Prostate gland (tissue), 2 donors: ENCODE measurements around the gene PNMT. TPM values are rescaled to one million over a fixed set of nuclear protein-coding genes. Genes with fewer than 3 reads are reported as not detected.

Experiments
- DNase-seq: peaks from one replicate; pipeline ENCODE4 v3.0.0-alpha.2; 2019; ENCODE audit warnings: low spot score
- H3K27ac ChIP-seq, 2 donors: fragments of 200-600 bp; sonication (generic); 2 replicates each; pipeline ENCODE4 v1.5.1; 2017 to 2019
- H3K27me3 ChIP-seq: fragments of 200-600 bp; sonication (generic); replicated peaks from 2 replicates; pipeline ENCODE4 v1.5.1; 2019; ENCODE audit not compliant: insufficient read depth
- H3K36me3 ChIP-seq, 2 donors: fragments of 200-600 bp; sonication (generic); 1 replicate in 1 of 2; 2 replicates in 1 of 2; pipeline versions ENCODE4 v1.5.1 to v1.8.1; 2017 to 2019
- H3K4me1 ChIP-seq: fragments of 200-600 bp; sonication (generic); replicated peaks from 2 replicates; pipeline ENCODE4 v1.5.1; 2019
- H3K4me3 ChIP-seq, 2 donors: fragments of 200-600 bp; sonication (generic); 2 replicates each; pipeline ENCODE4 v1.5.1; 2017 to 2019
- H3K9me3 ChIP-seq: fragments of 200-600 bp; sonication (generic); 2 replicates; pipeline ENCODE4 v1.5.1; 2017
- POLR2A ChIP-seq: fragments of 450-650 bp; IDR thresholded peaks from one replicate; pipeline ENCODE4 v1.6.1; 2016; ENCODE audit warnings: antibody characterized with exemption, mild to moderate bottlenecking
- POLR2AphosphoS5 ChIP-seq: sonication (generic); formaldehyde crosslinking; IDR thresholded peaks from one replicate; pipeline ENCODE4 v1.6.1; 2017; ENCODE audit warnings: antibody characterized with exemption
- WGBS: methylation state at CpG from one replicate; pipeline ENCODE4 v1.1.5; 2018; 5-methylcytosine and 5-hydroxymethylcytosine counted together
- intact Hi-C: fragments of 100-400 bp; cut with DNase I; formaldehyde crosslinking; loops from one replicate; pipeline ENCODE4 v1.14.2; 2022
- total RNA-seq, 2 donors: library from RNA; depleted of rRNA; stranded (reverse); fragments of >200 nt; gene quantifications; one replicate each; pipeline ENCODE4 v1.1.0, GENCODE V29; 2016
- TF ChIP-seq, protein P1 (sequence below), 4 experiments: fragments of 200-600 bp in 2 of 4; fragments of 450-650 bp in 2 of 4; sonication (generic) in 2 of 4; IDR thresholded peaks; 1 replicate in 3 of 4; 2 replicates in 1 of 4; pipeline ENCODE4 v1.5.1; 2016 to 2019; ENCODE audit warnings: antibody characterized with exemption in 4 of 4, mild to moderate bottlenecking in 2 of 4, moderate library complexity in 2 of 4

Gene PNMT
- total RNA-seq, 2 donors from 2014 or later, result 2.7 to 5.8 TPM

DNA sequence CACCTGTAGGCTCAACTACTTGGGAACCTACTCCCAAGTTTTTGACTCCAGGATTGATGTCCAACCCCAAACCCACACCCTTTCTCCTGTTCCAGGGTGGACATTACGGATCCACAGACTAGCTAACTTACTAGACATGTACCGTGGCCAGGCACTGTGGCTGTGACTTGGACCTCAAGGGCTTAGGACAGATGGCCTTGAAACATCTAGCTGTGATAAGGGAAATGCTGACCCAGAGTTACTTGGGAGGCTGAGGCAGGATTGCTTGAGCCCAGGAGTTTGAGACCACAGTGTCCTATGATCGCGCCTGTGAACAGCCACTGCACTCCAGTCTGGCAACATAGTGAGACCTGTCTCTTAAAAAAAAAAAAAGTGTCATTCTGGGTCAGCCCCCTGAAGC is 27.2 kb upstream of the PNMT start:
- Histone ChIP-seq H3K36me3 (no peaks in the 10 kb centered on the region), H3K4me1 (peaks cover 20% of the 10 kb centered on the region), H3K9me3 (no peaks in the 10 kb centered on the region), H3K27ac (no peak overlapping the region), H3K27me3 (no peaks in the 10 kb centered on the region), H3K4me3 (no peak overlapping the region)
- TF ChIP-seq POLR2AphosphoS5, result no peak
- TF ChIP-seq, protein P1, sequence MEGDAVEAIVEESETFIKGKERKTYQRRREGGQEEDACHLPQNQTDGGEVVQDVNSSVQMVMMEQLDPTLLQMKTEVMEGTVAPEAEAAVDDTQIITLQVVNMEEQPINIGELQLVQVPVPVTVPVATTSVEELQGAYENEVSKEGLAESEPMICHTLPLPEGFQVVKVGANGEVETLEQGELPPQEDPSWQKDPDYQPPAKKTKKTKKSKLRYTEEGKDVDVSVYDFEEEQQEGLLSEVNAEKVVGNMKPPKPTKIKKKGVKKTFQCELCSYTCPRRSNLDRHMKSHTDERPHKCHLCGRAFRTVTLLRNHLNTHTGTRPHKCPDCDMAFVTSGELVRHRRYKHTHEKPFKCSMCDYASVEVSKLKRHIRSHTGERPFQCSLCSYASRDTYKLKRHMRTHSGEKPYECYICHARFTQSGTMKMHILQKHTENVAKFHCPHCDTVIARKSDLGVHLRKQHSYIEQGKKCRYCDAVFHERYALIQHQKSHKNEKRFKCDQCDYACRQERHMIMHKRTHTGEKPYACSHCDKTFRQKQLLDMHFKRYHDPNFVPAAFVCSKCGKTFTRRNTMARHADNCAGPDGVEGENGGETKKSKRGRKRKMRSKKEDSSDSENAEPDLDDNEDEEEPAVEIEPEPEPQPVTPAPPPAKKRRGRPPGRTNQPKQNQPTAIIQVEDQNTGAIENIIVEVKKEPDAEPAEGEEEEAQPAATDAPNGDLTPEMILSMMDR (IDR thresholded peaks at IDR 0.05), result no peak
- WGBS, result 94% methylated on average over 4 of the region's 4 CpGs
- intact Hi-C loops, result no loop called here
- no peak for DNase-seq

DNA sequence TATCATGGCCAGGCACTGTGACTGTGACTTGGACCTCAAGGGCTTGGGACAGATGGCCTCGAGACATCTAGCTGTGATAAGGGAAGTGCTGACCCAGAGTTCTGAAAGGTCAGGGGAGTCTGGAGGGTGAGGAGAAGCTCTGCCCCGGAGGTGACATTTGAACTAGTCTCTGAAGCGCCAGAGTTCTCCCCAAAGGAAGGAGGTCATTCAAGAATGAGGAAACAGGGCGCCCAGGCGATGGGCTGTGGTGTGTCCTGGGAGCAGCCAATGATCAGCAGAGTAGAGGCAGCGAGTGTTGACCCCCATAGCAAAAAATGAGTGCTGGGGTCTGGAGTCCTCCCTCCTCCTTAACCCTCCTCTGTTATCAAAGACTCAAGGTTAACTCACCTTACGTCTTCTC is 26.4 kb upstream of the PNMT start:
- 84% methylated on average over 7 of the region's 7 CpGs for WGBS
- Histone ChIP-seq H3K27ac (no peak overlapping the region), H3K4me3 (no peak overlapping the region), H3K4me1 (peaks cover 13% of the 10 kb centered on the region), H3K36me3 (no peaks in the 10 kb centered on the region), H3K9me3 (no peaks in the 10 kb centered on the region), H3K27me3 (no peaks in the 10 kb centered on the region)
- intact Hi-C loops, result no loop called here
- no peak for DNase-seq
- TF ChIP-seq, protein P1 (IDR thresholded peaks at IDR 0.05), result no peak
- TF ChIP-seq POLR2A, result no peak
- no peak for TF ChIP-seq POLR2AphosphoS5

DNA sequence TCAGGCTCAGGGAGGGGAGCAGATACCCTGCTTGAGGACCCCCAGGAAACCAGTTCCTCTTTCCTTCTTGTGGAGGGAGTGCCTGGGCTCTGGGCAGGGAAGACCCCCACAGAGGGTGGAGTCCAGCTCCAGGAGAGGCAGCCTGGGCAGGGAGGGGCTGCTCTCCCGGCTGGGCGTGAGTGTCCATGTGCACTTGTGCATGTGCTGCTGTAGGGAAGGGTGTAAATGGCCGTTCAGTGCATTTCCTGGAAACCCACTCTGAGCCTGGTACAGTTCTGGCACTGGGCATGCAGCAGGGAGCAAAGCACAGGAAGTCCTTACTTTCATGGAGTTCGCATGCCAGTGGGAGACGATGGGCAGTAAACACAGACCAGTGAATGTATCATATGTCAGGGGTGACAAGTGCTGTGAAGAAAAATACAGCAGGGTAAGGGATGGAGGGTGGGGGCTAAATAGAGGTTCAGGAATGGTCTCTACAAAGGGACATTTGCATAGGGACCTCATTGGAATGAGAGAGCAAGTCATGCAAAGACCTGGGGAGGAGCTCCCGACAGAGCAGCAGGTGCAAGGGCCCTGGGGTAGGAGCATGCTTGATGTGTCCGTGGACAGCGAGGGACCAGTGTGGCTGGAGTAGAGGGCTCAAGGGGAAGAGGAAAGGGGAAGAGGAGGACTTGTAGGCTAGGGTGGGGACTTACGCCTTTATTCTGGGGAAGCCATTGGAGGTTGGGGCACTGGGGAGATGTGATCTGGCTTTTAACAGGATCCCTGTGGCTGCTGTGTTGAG is 25.8 kb upstream of the PNMT start:
- WGBS, result 76% methylated on average over 9 of the region's 9 CpGs
- Histone ChIP-seq H3K4me3 (no peak overlapping the region), H3K4me1 (peaks cover 13% of the 10 kb centered on the region), H3K36me3 (no peaks in the 10 kb centered on the region), H3K9me3 (no peaks in the 10 kb centered on the region), H3K27ac (no peak overlapping the region), H3K27me3 (no peaks in the 10 kb centered on the region)
- TF ChIP-seq, protein P1 (IDR thresholded peaks at IDR 0.05), result no peak
- TF ChIP-seq POLR2AphosphoS5 (no peak), POLR2A (no peak)
- intact Hi-C loops, result no loop called here
- no peak for DNase-seq

DNA sequence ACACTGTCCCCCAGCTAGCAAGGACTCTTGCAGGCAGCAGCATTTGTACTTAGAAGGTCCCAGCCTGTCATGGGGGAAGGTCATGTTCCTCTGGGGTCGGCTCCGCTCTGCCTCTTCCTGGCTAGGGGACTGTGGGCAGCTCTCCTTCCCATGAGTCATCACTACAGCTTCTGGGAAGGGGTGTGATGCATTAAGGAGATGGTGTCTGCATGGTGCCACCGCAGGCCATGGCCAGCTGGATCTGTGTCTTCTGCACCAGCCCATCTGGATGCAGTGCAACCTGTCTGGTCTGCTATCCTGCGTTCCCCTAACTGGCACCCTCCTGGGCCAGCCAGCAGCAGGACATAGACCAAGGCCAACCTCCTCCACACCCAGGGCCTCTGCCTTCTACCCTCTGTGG is 25.0 kb upstream of the PNMT start:
- Histone ChIP-seq H3K4me3 (no peak overlapping the region), H3K4me1 (peaks cover 7% of the 10 kb centered on the region), H3K27ac (no peak overlapping the region), H3K9me3 (no peaks in the 10 kb centered on the region), H3K27me3 (no peaks in the 10 kb centered on the region), H3K36me3 (no peaks in the 10 kb centered on the region)
- WGBS, result 67% methylated on average over 4 of the region's 4 CpGs
- no peak for DNase-seq
- intact Hi-C loops, result no loop called here
- TF ChIP-seq POLR2AphosphoS5 (no peak), POLR2A (no peak)
- TF ChIP-seq, protein P1 (IDR thresholded peaks at IDR 0.05), result no peak

DNA sequence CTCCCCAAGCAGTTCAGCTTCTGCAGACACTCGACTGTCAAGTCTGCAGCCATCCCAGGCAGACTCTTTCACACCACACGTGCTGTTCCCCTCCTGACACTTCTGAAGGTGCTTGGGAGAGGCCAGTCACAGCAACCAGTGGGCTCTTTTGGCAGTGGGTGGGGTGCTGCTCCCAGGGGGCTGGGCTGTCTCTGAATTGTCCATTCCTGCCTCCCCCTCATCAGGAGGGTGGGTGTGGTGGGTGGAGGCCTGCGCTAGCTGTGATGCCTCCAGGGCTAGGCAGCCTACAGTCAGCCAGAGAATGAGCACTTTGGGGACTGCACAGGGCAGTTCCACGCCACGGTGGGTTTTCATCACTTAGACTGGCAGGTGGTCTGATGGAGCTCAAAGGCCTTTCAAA is 21.0 kb upstream of the PNMT start:
- Histone ChIP-seq H3K27ac (no peak overlapping the region), H3K4me1 (peaks cover 7% of the 10 kb centered on the region), H3K4me3 (no peak overlapping the region), H3K36me3 (no peaks in the 10 kb centered on the region), H3K27me3 (no peaks in the 10 kb centered on the region), H3K9me3 (no peaks in the 10 kb centered on the region)
- no peak for DNase-seq
- 80% methylated on average over 5 of the region's 5 CpGs for WGBS
- intact Hi-C loops, result no loop called here
- no peak for TF ChIP-seq POLR2A
- no peak for TF ChIP-seq POLR2AphosphoS5
- TF ChIP-seq, protein P1 (IDR thresholded peaks at IDR 0.05), result no peak
